ENCODE measurements around the gene SSC5D. TPM values are rescaled to one million over a fixed set of nuclear protein-coding genes. Genes with fewer than 3 reads are reported as not detected.
A peak's percentile ranks its signal among the peaks of the same experiment; 100 is the strongest.

The SSC5D gene
- total and polyA plus RNA-seq, 9 of the 15 experiments (the other 6 are each of a cell fraction or from before 2014, with no cell fraction given) = 0.04 to 0.71 (median 0.14) TPM; not detected in 2

DNA sequence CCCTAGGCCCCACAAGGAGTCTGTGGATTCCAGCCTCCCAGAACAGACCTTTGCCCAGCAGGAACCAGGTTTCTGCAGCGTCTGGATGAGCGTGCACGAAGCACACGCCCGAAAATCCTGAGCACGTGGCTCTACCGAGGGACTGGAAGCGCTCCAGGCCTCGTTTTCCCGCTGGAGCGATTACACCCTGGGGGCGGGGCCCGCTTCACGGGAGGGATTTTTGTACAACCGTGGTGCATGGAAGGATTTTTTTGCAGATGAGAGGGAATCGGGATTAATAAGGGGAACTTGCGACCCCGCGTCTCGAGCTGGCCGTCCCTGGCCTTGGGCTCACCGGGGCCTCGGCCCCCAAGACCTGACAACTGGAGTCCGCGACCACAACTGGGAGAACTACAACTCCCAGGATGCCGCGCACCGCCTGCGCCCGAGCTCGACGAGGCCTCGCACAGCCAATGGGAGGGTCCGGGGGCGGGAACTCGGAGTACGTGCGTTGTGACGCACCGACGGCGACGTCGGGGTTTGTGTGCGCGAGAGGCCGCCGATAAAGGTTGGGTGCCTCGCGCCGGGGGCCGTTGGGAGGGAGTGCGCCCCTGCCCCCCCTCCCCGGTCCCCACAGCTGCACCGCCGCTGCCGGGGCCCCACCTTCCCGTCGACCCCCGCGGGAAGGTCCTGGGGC, 12.0 kb upstream of the SSC5D start, which contains the start of gene ZNF628 (continued):
- TF ChIP-seq, protein P1, sequence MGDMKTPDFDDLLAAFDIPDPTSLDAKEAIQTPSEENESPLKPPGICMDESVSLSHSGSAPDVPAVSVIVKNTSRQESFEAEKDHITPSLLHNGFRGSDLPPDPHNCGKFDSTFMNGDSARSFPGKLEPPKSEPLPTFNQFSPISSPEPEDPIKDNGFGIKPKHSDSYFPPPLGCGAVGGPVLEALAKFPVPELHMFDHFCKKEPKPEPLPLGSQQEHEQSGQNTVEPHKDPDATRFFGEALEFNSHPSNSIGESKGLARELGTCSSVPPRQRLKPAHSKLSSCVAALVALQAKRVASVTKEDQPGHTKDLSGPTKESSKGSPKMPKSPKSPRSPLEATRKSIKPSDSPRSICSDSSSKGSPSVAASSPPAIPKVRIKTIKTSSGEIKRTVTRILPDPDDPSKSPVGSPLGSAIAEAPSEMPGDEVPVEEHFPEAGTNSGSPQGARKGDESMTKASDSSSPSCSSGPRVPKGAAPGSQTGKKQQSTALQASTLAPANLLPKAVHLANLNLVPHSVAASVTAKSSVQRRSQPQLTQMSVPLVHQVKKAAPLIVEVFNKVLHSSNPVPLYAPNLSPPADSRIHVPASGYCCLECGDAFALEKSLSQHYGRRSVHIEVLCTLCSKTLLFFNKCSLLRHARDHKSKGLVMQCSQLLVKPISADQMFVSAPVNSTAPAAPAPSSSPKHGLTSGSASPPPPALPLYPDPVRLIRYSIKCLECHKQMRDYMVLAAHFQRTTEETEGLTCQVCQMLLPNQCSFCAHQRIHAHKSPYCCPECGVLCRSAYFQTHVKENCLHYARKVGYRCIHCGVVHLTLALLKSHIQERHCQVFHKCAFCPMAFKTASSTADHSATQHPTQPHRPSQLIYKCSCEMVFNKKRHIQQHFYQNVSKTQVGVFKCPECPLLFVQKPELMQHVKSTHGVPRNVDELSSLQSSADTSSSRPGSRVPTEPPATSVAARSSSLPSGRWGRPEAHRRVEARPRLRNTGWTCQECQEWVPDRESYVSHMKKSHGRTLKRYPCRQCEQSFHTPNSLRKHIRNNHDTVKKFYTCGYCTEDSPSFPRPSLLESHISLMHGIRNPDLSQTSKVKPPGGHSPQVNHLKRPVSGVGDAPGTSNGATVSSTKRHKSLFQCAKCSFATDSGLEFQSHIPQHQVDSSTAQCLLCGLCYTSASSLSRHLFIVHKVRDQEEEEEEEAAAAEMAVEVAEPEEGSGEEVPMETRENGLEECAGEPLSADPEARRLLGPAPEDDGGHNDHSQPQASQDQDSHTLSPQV (IDR thresholded peaks at IDR 0.05) = peak; percentile 97
- TF ChIP-seq CBFB (CRISPR knock-in tag; IDR thresholded peaks at IDR 0.05) (peak; percentile 63), MAX (CRISPR knock-in tag; IDR thresholded peaks at IDR 0.05) (peak; percentile 99), NKRF (IDR thresholded peaks at IDR 0.05; ENCODE audit: borderline replicate concordance) (peak; percentile 76), XRCC4 (IDR thresholded peaks at IDR 0.05; ENCODE audit: extremely low read depth, insufficient read depth, insufficient read length) (no peak), RBFOX2 (IDR thresholded peaks at IDR 0.05; ENCODE audit: low read depth, low read length) (peak; percentile 90), ZNF444 (CRISPR knock-in tag; IDR thresholded peaks at IDR 0.05) (no peak), SMARCE1 (IDR thresholded peaks at IDR 0.05) (no peak), PPARD (CRISPR knock-in tag; IDR thresholded peaks at IDR 0.05) (no peak), ZNF133 (CRISPR knock-in tag; IDR thresholded peaks at IDR 0.05) (no peak), TBL1XR1 (IDR thresholded peaks at IDR 0.05; ENCODE audit: low read length in 2 of 2) (peak in 1 of 2 experiments; percentile 78; a peak in 2 of 4 replicates), BRD9 (IDR thresholded peaks at IDR 0.05; ENCODE audit: low read depth, partially characterized antibody) (no peak)
- TF ChIP-seq, protein P2, sequence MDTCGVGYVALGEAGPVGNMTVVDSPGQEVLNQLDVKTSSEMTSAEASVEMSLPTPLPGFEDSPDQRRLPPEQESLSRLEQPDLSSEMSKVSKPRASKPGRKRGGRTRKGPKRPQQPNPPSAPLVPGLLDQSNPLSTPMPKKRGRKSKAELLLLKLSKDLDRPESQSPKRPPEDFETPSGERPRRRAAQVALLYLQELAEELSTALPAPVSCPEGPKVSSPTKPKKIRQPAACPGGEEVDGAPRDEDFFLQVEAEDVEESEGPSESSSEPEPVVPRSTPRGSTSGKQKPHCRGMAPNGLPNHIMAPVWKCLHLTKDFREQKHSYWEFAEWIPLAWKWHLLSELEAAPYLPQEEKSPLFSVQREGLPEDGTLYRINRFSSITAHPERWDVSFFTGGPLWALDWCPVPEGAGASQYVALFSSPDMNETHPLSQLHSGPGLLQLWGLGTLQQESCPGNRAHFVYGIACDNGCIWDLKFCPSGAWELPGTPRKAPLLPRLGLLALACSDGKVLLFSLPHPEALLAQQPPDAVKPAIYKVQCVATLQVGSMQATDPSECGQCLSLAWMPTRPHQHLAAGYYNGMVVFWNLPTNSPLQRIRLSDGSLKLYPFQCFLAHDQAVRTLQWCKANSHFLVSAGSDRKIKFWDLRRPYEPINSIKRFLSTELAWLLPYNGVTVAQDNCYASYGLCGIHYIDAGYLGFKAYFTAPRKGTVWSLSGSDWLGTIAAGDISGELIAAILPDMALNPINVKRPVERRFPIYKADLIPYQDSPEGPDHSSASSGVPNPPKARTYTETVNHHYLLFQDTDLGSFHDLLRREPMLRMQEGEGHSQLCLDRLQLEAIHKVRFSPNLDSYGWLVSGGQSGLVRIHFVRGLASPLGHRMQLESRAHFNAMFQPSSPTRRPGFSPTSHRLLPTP (IDR thresholded peaks at IDR 0.05; ENCODE audit: borderline replicate concordance, extremely low read depth, insufficient read length) = no peak
- TF ChIP-seq, protein P3, sequence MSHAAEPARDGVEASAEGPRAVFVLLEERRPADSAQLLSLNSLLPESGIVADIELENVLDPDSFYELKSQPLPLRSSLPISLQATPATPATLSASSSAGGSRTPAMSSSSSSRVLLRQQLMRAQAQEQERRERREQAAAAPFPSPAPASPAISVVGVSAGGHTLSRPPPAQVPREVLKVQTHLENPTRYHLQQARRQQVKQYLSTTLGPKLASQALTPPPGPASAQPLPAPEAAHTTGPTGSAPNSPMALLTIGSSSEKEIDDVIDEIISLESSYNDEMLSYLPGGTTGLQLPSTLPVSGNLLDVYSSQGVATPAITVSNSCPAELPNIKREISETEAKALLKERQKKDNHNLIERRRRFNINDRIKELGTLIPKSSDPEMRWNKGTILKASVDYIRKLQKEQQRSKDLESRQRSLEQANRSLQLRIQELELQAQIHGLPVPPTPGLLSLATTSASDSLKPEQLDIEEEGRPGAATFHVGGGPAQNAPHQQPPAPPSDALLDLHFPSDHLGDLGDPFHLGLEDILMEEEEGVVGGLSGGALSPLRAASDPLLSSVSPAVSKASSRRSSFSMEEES (CRISPR knock-in tag; IDR thresholded peaks at IDR 0.05) = no peak
